Trophoblast cell (in vitro differentiated cells and primary cell): Measurements from ENCODE around the gene TP53BP1.
A peak's percentile ranks its signal among the peaks of the same experiment; 100 is the strongest.

Source experiments
- DNase-seq, 2 donors: peaks; one replicate each; pipeline ENCODE4 v3.0.0-alpha.2; 2016
- H2AFZ ChIP-seq: 2 replicates; pipeline ENCODE4 v1.6.1; 2013; ENCODE audit warnings: low read length, moderate library complexity, mild to moderate bottlenecking; ENCODE audit not compliant: insufficient read depth, poor library complexity
- H2AK5ac ChIP-seq: 2 replicates; pipeline ENCODE4 v1.6.1; 2013; ENCODE audit warnings: mild to moderate bottlenecking, low read length
- H2BK120ac ChIP-seq: 2 replicates; pipeline ENCODE4 v1.6.1; 2013; ENCODE audit warnings: low read length, mild to moderate bottlenecking, moderate library complexity; ENCODE audit not compliant: insufficient read depth, poor library complexity
- H2BK12ac ChIP-seq: 2 replicates; pipeline ENCODE4 v1.6.1; 2013; ENCODE audit warnings: mild to moderate bottlenecking, low read length, moderate library complexity
- H2BK5ac ChIP-seq: 2 replicates; pipeline ENCODE4 v1.6.1; 2013; ENCODE audit warnings: low read length, low read depth, moderate library complexity, mild to moderate bottlenecking; ENCODE audit not compliant: poor library complexity
- H3K14ac ChIP-seq: 2 replicates; pipeline ENCODE4 v1.6.1; 2013; ENCODE audit warnings: mild to moderate bottlenecking, low read length
- H3K18ac ChIP-seq: 2 replicates; pipeline ENCODE4 v1.6.1; 2013; ENCODE audit warnings: mild to moderate bottlenecking, low read length
- H3K23ac ChIP-seq: 2 replicates; pipeline ENCODE4 v1.6.1; 2013; ENCODE audit warnings: low read length
- H3K27ac ChIP-seq: 2 replicates; pipeline ENCODE4 v1.5.1; 2013; ENCODE audit warnings: low read depth, mild to moderate bottlenecking, inconsistent platforms, low read length, moderate library complexity
- H3K27me3 ChIP-seq: 2 replicates; pipeline ENCODE4 v1.6.1; 2013; ENCODE audit warnings: inconsistent platforms, mild to moderate bottlenecking, low read length, moderate library complexity; ENCODE audit not compliant: insufficient read depth
- H3K36me3 ChIP-seq, 2 experiments: 1 replicate in 1 of 2; 2 replicates in 1 of 2; pipeline ENCODE4 v1.6.1; 2013; ENCODE audit warnings: low read length in 2 of 2, mild to moderate bottlenecking in 2 of 2, moderate library complexity in 1 of 2; ENCODE audit not compliant: insufficient read depth in 2 of 2, control insufficient read depth in 1 of 2
- H3K4ac ChIP-seq: 2 replicates; pipeline ENCODE4 v1.6.1; 2013; ENCODE audit warnings: low read depth, mild to moderate bottlenecking, low read length, moderate library complexity
- H3K4me1 ChIP-seq, 2 experiments: 1 replicate in 1 of 2; 2 replicates in 1 of 2; pipeline ENCODE4 v1.6.1; 2013; ENCODE audit warnings: low read length in 2 of 2, mild to moderate bottlenecking in 2 of 2, moderate library complexity in 1 of 2; ENCODE audit not compliant: insufficient read depth in 2 of 2, control insufficient read depth in 1 of 2
- H3K4me2 ChIP-seq: 2 replicates; pipeline ENCODE4 v1.6.1; 2013; ENCODE audit warnings: inconsistent platforms, mild to moderate bottlenecking, low read length, moderate library complexity
- H3K4me3 ChIP-seq: 2 replicates; pipeline ENCODE4 v1.5.1; 2013; ENCODE audit warnings: mild to moderate bottlenecking, low read depth, low read length, inconsistent platforms
- H3K79me1 ChIP-seq: one replicate; pipeline ENCODE4 v1.6.1; 2013; ENCODE audit warnings: low read length
- H3K79me2 ChIP-seq: 2 replicates; pipeline ENCODE4 v1.6.1; 2013; ENCODE audit warnings: low read length, mild to moderate bottlenecking; ENCODE audit not compliant: control insufficient read depth, insufficient read depth, poor library complexity
- H3K9ac ChIP-seq: 2 replicates; pipeline ENCODE4 v1.6.1; 2013; ENCODE audit warnings: mild to moderate bottlenecking, low read length
- H3K9me3 ChIP-seq: 2 replicates; pipeline ENCODE4 v1.6.1; 2013; ENCODE audit warnings: low read depth, mild to moderate bottlenecking, control low read depth, inconsistent platforms, low read length; ENCODE audit not compliant: insufficient read depth
- H4K12ac ChIP-seq: 2 replicates; pipeline ENCODE4 v1.6.1; 2013; ENCODE audit warnings: low read depth, mild to moderate bottlenecking, low read length, moderate library complexity
- H4K8ac ChIP-seq: 2 replicates; pipeline ENCODE4 v1.6.1; 2013; ENCODE audit warnings: low read depth, mild to moderate bottlenecking, low read length, moderate library complexity
- H4K91ac ChIP-seq: one replicate; pipeline ENCODE4 v1.6.1; 2013; ENCODE audit warnings: low read depth, mild to moderate bottlenecking, low read length, moderate library complexity
- WGBS: extraction: QIAGEN DNeasy Blood & Tissue Kit; methylation state at CpG from one replicate; pipeline ENCODE4 v1.1.7; 2013; ENCODE audit warnings: missing lambda C conversion rate; ENCODE audit not compliant: insufficient read length, insufficient coverage; ENCODE audit errors: extremely low coverage; 5-methylcytosine and 5-hydroxymethylcytosine counted together

Gene TP53BP1

GRCh38 chr15:43499635-43500034 is 6.7 kb upstream of the TP53BP1 start:
- Histone ChIP-seq H3K79me1 (no peaks in the 10 kb centered on the region), H4K91ac (no peak overlapping the region), H3K23ac (no peak overlapping the region), H3K36me3 (no peaks in the 10 kb centered on the region), H2AFZ (no peak overlapping the region), H3K18ac (no peak overlapping the region), H4K8ac (no peak overlapping the region), H3K4me3 (no peak overlapping the region), H3K14ac (no peak overlapping the region), H3K27ac (no peak overlapping the region), H3K4me2 (no peak overlapping the region), H3K27me3 (no peaks in the 10 kb centered on the region), H4K12ac (no peak overlapping the region), H3K9me3 (no peaks in the 10 kb centered on the region), H2AK5ac (no peak overlapping the region), H3K4ac (no peak overlapping the region), H3K79me2 (no peaks in the 10 kb centered on the region), H3K4me1 (no peaks in the 10 kb centered on the region), H2BK120ac (no peak overlapping the region), H2BK5ac (no peak overlapping the region), H3K9ac (no peak overlapping the region), H2BK12ac (no peak overlapping the region)
- no peak for DNase-seq
- no CpG with 5 or more reads among the region's 1 CpG for WGBS

DNA sequence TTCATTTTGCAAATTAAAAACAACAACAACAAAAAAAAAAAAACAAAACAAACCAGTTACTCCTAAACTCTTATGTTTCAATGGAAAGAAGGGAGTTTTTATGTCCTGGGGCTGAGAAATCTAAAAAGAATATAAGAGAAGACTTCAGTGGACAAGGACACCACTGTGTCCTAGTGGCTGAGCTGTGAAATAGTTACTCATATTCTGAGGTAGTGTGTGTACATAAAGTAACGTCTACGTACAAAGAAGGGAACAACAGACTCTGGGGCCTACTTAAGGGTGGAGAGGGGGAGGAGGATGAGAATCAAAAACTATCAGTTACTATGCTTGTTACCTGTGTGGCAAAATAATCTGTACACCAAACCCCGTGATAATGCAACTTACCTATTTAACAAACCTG is 6.0 kb upstream of the TP53BP1 start:
- H3K4me1 ChIP-seq: no peaks in the 10 kb centered on the region

DNA sequence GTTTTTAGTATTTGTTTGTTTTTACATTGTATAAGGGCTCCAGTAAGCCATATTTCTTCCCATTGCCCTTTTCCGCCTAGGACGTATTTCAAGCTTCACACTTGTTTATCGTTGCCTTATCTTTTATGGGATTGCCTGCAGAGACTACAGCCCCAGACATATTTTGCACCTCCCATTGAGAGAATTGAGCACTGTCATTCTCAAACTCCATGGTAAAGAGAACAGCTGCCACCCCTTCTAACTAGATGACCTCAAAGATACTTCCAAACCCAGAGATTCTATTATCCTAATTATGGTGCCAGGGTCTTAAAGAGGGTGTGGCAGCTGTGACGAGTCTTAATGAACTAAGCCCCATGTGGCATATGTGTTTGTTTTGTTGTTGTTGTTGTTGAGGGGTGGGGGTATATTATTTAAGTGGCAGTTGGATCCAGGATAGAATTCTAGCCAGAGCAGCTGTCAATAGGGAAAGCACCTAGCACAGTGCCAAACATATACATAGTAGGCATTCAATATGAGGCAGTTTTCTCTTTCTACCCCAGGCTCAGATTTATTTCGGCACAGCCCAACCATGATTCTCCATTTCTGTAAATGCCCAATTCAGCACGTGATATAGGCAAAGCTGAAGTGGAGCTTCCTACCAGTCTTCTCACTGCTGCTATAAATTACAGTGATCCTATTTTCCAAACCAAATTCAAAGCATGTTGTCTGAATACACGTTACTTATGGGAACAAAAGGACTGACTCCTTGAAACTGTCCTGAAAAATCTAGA is 932 bp upstream of the TP53BP1 start:
- H3K4me1 ChIP-seq: no peaks in the 10 kb centered on the region
- H4K12ac ChIP-seq: no peak overlapping the region
- no peak overlapping the region for H3K18ac ChIP-seq
- no CpG with 5 or more reads among the region's 7 CpGs for WGBS
- no peak overlapping the region for H2BK5ac ChIP-seq
- H3K36me3 ChIP-seq: peaks cover 3 to 5% of the 10 kb centered on the region in 2 experiments
- no peaks in the 10 kb centered on the region for H3K27me3 ChIP-seq
- H2AK5ac ChIP-seq: no peak overlapping the region
- no peaks in the 10 kb centered on the region for H3K9me3 ChIP-seq
- H2BK12ac ChIP-seq: no peak overlapping the region
- H3K4me2 ChIP-seq: peak overlapping the region; percentile 97
- H2AFZ ChIP-seq: peak overlapping the region; percentile 81
- no peak overlapping the region for H3K23ac ChIP-seq
- H3K4ac ChIP-seq: no peak overlapping the region
- no peak overlapping the region for H2BK120ac ChIP-seq
- H3K4me3 ChIP-seq: no peak overlapping the region
- H3K14ac ChIP-seq: no peak overlapping the region
- H3K79me2 ChIP-seq: no peaks in the 10 kb centered on the region
- H4K8ac ChIP-seq: peak overlapping the region; percentile 66
- H4K91ac ChIP-seq: no peak overlapping the region
- peaks cover 3% of the 10 kb centered on the region for H3K79me1 ChIP-seq
- no peak overlapping the region for H3K27ac ChIP-seq
- DNase-seq: no peak
- no peak overlapping the region for H3K9ac ChIP-seq

More for the DNA sequence above, 6.0 kb upstream of the TP53BP1 start:
- Histone ChIP-seq H3K79me2 (no peaks in the 10 kb centered on the region), H4K8ac (no peak overlapping the region), H3K79me1 (no peaks in the 10 kb centered on the region), H3K9ac (no peak overlapping the region), H2BK5ac (no peak overlapping the region), H3K4me3 (no peak overlapping the region), H2BK120ac (no peak overlapping the region), H3K36me3 (no peaks in the 10 kb centered on the region), H3K14ac (no peak overlapping the region), H3K9me3 (no peaks in the 10 kb centered on the region), H3K4me2 (no peak overlapping the region), H3K27ac (no peak overlapping the region), H4K12ac (no peak overlapping the region), H3K27me3 (no peaks in the 10 kb centered on the region), H3K4ac (no peak overlapping the region), H4K91ac (no peak overlapping the region), H3K23ac (no peak overlapping the region), H2AK5ac (no peak overlapping the region), H2BK12ac (no peak overlapping the region), H2AFZ (no peak overlapping the region), H3K18ac (no peak overlapping the region)
- DNase-seq: no peak
- no CpG with 5 or more reads among the region's 3 CpGs for WGBS

- WGBS: no CpG with 5 or more reads among the region's 7 CpGs
- Histone ChIP-seq H4K91ac (no peak overlapping the region), H2BK120ac (no peak overlapping the region), H3K9ac (peak overlapping the region; percentile 6), H3K4ac (no peak overlapping the region), H3K27me3 (no peaks in the 10 kb centered on the region), H3K9me3 (no peaks in the 10 kb centered on the region), H3K27ac (no peak overlapping the region), H2BK5ac (no peak overlapping the region), H3K4me1 (no peaks in the 10 kb centered on the region), H3K4me3 (peak overlapping the region; percentile 100), H3K36me3 (peaks cover 9 to 15% of the 10 kb centered on the region in 2 experiments), H3K14ac (no peak overlapping the region), H2AK5ac (no peak overlapping the region), H3K79me2 (no peaks in the 10 kb centered on the region), H3K4me2 (peak overlapping the region; percentile 75), H4K12ac (no peak overlapping the region), H3K23ac (no peak overlapping the region), H3K18ac (no peak overlapping the region), H4K8ac (peak overlapping the region; percentile 93), H3K79me1 (peaks cover 3% of the 10 kb centered on the region), H2AFZ (no peak overlapping the region), H2BK12ac (no peak overlapping the region)
- DNase-seq: peak in 1 of 2 donors; percentile 6
Measured at GRCh38 chr15:43492266-43492665, 690 bp downstream of the TP53BP1 start.
